Urinary bladder (tissue), 4 donors: Measurements from ENCODE around the gene CAV2. TPM values are rescaled to one million over a fixed set of nuclear protein-coding genes. Genes with fewer than 3 reads are reported as not detected.

Experiments
- DNase-seq: peaks from one replicate; pipeline ENCODE4 v3.0.0-alpha.2; 2015; ENCODE audit errors: extremely low spot score
- H3K27ac ChIP-seq: one replicate; pipeline ENCODE4 v1.5.1; 2013; ENCODE audit warnings: low read depth, mild to moderate bottlenecking, moderate library complexity
- H3K36me3 ChIP-seq: one replicate; pipeline ENCODE4 v1.6.1; 2013; ENCODE audit warnings: mild to moderate bottlenecking, moderate library complexity; ENCODE audit not compliant: insufficient read depth
- H3K4me1 ChIP-seq: one replicate; pipeline ENCODE4 v1.6.1; 2013; ENCODE audit warnings: mild to moderate bottlenecking, moderate library complexity; ENCODE audit not compliant: insufficient read depth
- H3K4me3 ChIP-seq: one replicate; pipeline ENCODE4 v1.5.1; 2013; ENCODE audit warnings: low read depth, low read length
- WGBS: extraction: QIAGEN DNeasy Blood & Tissue Kit; methylation state at CpG from one replicate; pipeline ENCODE4 v1.1.7; 2013; 5-methylcytosine and 5-hydroxymethylcytosine counted together
- polyA plus RNA-seq: library from polyadenylated mRNA; stranded (reverse); fragments of 200-250 nt; gene quantifications from one replicate; pipeline ENCODE4 v1.2.3, GENCODE V29; 2013
- total RNA-seq: library from RNA; depleted of rRNA; stranded (reverse); fragments of >200 nt; gene quantifications from one replicate; pipeline ENCODE4 v1.2.3, GENCODE V29; 2014
- donor health status: healthy with polysubstance abuse.
- donor health status: healthy.

The CAV2 gene, protein sequence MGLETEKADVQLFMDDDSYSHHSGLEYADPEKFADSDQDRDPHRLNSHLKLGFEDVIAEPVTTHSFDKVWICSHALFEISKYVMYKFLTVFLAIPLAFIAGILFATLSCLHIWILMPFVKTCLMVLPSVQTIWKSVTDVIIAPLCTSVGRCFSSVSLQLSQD
- 139 TPM for total RNA-seq
- 86.5 TPM for polyA plus RNA-seq

DNA sequence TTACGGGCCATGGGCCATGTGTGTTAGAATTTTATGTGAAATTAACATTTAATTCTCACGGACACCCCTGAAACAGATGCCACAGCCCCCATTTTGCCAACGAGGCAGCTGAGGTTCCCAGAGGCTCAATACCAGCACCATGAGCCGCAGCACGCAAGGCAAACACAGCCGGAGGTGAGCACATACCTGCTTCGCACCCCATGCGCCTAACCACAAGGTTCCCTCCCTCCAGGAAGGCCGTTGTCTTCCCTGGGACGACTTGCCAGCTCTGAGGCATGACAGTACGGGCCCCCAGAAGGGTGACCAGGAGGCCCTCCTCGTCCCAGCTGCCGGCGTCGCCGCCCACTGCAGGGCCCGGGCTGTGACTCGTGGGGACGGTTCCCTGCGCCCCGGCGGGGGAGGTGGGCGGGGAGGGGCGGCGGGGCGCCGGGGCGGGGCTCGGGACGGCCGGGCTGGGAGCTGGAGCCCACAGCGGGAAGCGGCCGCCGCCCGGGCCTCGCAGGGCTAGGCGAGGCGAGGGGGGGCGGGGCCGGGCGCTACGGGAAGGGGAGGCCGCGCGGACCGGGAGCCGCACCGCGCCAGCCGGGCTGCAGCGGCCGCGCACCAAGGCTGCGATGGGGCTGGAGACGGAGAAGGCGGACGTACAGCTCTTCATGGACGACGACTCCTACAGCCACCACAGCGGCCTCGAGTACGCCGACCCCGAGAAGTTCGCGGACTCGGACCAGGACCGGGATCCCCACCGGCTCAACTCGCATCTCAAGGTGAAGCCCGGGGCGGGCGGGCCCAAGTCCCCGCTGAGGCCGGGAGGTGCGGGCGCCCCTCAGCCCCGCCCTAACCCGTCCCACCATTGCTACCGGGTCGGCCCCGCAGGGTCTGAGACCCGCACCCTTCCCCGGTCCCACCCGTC lies at the start of gene CAV2:
TSS of gene CAV2 (plus strand) at position 571 of the 910 bp plus-strand sequence. CDS start at position 615, 44 bp downstream.
- DNase-seq, result no peak
- no peaks in the 10 kb centered on the region for H3K36me3 ChIP-seq
- peak within 1 kb of the TSS; percentile 80 for H3K27ac ChIP-seq
- peak within 1 kb of the TSS; percentile 52 for H3K4me3 ChIP-seq
- no peaks in the 10 kb centered on the region for H3K4me1 ChIP-seq
- WGBS, result 3% methylated on average over 85 of the region's 86 CpGs

DNA sequence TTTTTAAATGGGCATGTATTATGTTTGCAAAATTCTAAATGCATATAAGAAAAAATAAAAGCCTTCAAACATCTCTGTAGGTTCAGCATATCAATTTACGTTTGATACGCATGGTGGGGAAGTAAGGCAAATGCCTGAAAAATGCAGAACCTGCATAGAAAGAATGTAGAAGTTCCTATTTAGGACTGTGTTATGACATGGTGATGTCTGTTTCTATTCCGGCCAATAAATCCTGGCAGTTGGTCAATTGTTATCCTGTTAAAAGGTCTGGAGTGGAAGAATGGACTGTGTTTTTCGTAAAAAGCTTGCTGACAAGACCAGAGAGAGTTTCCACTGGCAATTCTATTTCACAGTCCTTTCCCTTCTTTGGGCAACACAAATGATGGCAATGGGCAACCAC lies 49.6 kb upstream of the CAV2 start:
- Histone ChIP-seq H3K27ac (no peak overlapping the region), H3K36me3 (no peaks in the 10 kb centered on the region), H3K4me3 (no peak overlapping the region), H3K4me1 (no peaks in the 10 kb centered on the region)
- 40% methylated on average over 4 of the region's 4 CpGs for WGBS
- DNase-seq, result no peak

DNA sequence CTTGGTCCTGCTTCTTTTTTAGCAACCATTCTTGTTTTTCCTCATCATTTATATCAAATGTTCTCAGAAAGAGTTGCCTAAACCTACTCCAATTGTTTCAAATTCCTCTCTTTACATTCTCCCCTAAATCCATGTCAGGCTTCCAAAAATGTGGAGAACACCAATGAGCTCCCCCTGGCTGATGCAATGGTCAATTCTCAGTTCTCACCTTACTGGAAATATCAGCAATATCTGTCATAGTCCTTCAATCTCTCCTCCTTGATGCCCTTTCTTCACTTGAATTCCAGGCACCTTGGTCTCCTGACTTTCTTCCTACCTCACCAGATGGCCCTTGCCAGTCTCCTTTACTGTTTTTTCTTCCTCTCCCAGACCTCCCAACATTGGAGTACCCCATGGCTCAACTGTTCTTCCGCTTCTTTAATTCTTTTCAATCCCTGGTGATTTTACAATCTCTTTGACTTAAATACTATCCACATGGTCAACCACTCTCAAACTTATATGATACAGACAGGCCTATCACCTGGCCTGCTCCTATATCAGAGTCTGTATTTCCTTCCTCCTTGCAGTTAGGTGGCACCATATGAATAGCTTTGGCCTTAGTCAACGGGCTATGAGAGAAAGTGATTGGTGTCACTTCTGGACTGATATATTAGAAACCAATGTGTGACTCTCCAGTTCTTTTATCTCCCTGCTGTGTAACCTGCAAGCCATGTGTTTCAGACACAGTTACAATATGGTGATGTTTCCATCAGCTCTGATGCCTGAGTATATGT lies 47.4 kb upstream of the CAV2 start:
- no peak for DNase-seq

DNA sequence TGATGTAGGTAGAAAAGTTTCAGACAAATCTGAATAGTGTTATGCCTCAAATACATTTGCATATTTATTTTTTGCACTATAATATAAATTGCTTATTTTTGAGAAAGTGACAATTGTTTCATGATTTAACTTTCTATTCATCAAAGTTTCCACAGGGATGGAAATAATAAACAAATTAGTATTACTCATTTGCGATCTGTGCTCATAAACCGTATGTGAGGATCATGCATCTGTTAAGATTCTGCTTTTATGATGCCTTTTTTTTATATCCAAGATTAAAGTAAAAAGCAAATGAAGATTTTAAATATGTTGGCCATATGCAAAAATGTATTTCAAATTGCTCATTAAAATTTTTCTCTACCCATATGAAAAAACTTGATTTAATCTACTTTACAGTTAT lies 45.2 kb upstream of the CAV2 start:
- no peak for DNase-seq
- Histone ChIP-seq H3K4me1 (no peaks in the 10 kb centered on the region), H3K4me3 (no peak overlapping the region), H3K27ac (no peak overlapping the region), H3K36me3 (no peaks in the 10 kb centered on the region)
- WGBS, result 75% methylated on average over 2 of the region's 2 CpGs

More for the DNA sequence above, 47.4 kb upstream of the CAV2 start:
- H3K4me1 ChIP-seq, result no peaks in the 10 kb centered on the region
- no peaks in the 10 kb centered on the region for H3K36me3 ChIP-seq
- WGBS, result 98% methylated on average over 2 of the region's 2 CpGs
- no peak overlapping the region for H3K4me3 ChIP-seq
- no peak overlapping the region for H3K27ac ChIP-seq

DNA sequence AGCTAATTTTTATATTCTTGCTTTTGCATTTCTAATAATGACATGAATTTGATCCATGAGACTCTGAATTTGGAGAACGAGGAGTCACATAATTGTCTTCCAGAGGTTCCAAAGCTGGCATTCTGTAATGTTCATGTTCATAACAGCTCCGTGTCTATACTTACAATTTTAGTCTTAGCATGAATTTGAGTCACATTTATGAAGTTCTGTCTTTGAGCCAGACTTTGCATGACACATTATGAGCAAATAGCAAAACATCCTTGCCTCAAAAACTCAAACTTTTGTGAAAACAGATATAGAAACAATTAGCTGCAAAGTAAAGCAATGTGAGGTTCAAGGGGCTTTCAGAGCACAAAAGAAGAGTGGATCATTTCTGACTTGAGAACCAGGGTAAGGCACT lies 44.5 kb upstream of the CAV2 start:
- no peaks in the 10 kb centered on the region for H3K4me1 ChIP-seq
- DNase-seq, result no peak
- no peak overlapping the region for H3K4me3 ChIP-seq
- no peak overlapping the region for H3K27ac ChIP-seq
- WGBS, result 34% methylated on average over 2 of the region's 2 CpGs
- no peaks in the 10 kb centered on the region for H3K36me3 ChIP-seq

DNA sequence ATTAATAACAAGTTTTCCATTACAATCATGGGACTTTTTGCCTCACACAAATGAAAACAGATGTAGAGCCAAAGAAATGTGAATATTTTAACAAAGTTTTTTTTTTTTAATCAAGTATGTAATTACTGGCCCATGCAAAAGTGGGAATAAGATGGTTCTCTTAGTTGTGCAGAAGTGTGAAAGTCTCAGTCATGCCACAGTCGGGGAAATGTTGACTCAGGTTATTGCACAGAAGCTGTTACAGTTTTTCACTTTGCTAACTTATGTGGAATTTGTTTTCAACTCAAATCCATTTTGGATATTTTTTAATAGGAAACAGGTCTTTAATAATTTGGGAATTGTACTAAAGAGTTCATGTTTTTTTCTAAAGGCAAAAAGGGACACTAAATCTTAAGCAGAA lies 44.0 kb upstream of the CAV2 start:
- H3K4me1 ChIP-seq, result no peaks in the 10 kb centered on the region
- WGBS, result 89% methylated on average over 1 of the region's 1 CpG
- H3K4me3 ChIP-seq, result no peak overlapping the region
- H3K36me3 ChIP-seq, result no peaks in the 10 kb centered on the region
- no peak for DNase-seq
- no peak overlapping the region for H3K27ac ChIP-seq

DNA sequence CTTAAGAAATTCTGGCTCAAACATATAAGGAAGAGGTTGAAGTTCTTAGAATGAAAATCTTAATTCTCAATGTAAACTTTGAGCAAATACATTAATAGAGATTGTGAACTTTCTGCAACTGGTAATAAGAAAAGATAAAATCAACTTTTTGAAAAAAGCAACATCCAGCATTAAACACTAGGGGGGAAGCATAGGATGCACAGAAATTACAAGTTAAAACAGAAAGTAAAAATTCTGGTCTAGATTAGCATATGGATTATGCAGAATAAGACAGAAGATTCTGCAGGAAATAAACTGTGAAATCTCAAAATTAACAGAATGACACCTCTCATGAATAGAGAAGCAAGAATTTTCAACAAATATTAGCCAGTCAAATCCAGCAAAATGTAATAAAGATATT lies 38.0 kb upstream of the CAV2 start:
- H3K36me3 ChIP-seq, result no peaks in the 10 kb centered on the region
- no peaks in the 10 kb centered on the region for H3K4me1 ChIP-seq
- no peak for DNase-seq
- H3K4me3 ChIP-seq, result no peak overlapping the region
- no peak overlapping the region for H3K27ac ChIP-seq

DNA sequence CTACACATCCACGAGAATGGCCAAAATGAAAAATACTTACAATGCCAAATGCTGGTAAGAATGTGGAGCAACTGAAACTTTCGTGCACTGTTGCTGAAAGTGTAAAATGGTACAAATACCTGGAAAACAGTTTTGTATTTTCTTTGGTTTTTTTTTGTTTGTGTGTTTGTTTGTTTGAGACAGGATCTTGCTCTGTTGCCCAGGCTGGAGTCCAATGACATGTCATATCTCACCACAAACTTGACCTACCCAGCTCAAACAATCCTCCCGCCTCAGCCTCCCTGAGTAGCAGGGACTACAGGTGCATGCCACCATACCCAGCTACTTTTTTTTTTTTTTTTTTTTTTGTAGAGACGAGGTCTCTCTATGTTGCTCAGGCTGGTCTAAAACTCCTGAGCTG lies 35.6 kb upstream of the CAV2 start:
- no peak overlapping the region for H3K4me3 ChIP-seq
- no peaks in the 10 kb centered on the region for H3K36me3 ChIP-seq
- no peak for DNase-seq
- 94% methylated on average over 4 of the region's 4 CpGs for WGBS
- no peaks in the 10 kb centered on the region for H3K4me1 ChIP-seq
- no peak overlapping the region for H3K27ac ChIP-seq

DNA sequence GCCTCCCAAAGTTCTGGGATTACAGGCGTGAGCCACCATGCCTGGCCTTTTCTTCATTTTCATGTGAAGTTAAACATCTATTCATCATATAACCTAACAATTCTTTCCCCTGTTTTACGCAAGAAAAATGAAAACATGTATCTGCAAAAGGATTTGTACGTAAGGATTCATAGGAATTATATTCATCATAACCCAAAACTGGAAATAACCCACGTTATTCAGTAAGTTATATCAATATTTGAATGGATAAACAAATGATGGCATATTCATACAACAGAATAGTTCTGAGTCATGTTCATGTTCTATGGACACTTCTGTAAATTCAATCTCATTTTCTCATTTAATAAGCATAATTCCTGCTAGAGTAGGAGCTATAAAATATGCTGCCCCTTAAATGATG lies 35.2 kb upstream of the CAV2 start:
- DNase-seq, result no peak
- Histone ChIP-seq H3K4me1 (no peaks in the 10 kb centered on the region), H3K36me3 (no peaks in the 10 kb centered on the region), H3K4me3 (no peak overlapping the region), H3K27ac (no peak overlapping the region)
- 90% methylated on average over 4 of the region's 4 CpGs for WGBS

DNA sequence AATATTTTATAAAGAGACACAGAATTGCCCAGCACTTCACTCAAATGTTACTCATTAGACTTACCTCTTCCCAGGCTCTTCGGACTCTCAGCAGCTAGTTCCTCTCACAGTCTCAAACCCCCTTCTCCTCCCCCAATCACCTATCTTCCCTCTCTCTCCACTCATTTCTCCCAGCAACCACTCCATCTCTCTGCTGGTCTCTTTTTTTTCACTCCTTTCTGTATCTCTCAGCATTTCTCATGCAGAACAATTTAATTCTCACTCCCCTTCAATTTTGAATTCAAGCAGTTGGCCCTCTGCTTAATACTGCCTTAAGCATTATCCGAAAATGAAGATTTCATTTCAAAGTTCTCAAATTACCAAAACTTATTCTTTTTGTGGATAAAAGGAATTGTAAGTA lies 34.4 kb upstream of the CAV2 start:
- 96% methylated on average over 2 of the region's 2 CpGs for WGBS
- no peak overlapping the region for H3K27ac ChIP-seq
- H3K4me1 ChIP-seq, result no peaks in the 10 kb centered on the region
- no peak for DNase-seq
- no peaks in the 10 kb centered on the region for H3K36me3 ChIP-seq
- no peak overlapping the region for H3K4me3 ChIP-seq

DNA sequence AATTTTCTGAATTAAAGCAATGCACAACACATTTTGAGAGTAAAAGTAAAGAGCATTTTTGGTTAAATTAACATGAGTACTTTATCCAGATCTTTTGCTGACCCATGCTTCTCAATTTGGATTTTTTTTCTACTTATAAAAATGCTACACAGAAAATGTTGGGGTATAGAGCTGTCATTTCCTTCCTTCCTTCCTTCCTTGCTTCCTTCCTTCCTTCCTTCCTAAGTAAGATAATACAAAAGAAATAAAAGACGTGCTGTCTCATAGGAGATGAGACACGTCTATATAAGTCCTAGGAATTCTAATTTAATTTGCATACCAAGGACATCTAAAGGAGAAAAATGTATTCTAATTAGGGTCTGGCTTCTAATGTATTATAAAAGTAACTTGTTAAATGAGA lies 31.0 kb upstream of the CAV2 start:
- H3K27ac ChIP-seq, result no peak overlapping the region
- H3K4me1 ChIP-seq, result no peaks in the 10 kb centered on the region
- 81% methylated on average over 2 of the region's 2 CpGs for WGBS
- no peaks in the 10 kb centered on the region for H3K36me3 ChIP-seq
- H3K4me3 ChIP-seq, result no peak overlapping the region
- DNase-seq, result no peak

DNA sequence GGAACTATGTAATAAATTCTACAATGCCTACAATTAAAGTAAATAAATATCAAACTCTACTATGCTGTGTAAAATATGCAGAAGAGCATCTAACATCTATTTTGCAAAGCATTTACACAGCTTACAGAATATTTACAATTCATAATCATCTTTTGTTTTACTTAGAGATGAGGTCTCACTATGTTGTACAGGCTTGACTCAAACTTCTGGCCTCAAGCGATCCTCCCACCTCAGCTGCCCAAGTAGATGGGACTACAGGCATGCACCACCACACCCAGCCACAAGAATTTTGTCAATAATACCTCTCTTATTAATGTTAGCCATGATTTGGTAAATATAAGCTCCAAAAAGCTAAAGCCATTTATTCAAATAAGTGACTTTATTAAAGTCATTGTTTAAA lies 21.9 kb upstream of the CAV2 start:
- DNase-seq, result no peak
- no peaks in the 10 kb centered on the region for H3K4me1 ChIP-seq
- no peak overlapping the region for H3K4me3 ChIP-seq
- H3K27ac ChIP-seq, result no peak overlapping the region
- no peaks in the 10 kb centered on the region for H3K36me3 ChIP-seq
- WGBS, result 100% methylated on average over 1 of the region's 1 CpG

DNA sequence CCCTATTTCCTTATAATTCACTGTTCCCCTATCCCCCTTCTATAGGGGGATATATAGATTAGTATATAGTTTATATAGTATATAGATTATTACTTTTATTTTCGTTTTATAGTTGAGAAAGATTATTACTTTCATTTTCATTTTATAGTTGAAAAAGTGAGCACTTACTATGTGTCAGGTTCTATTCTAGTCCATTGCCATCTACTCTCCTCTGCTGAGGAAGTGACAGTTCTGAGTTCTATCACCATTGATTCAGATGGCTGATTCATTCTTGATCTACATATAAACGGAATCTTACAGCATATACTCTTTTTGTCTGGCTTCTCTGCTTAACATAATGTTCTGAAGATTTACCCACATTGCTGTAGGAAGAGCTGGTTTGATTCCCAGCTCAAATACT lies 20.7 kb upstream of the CAV2 start:
- H3K4me1 ChIP-seq, result no peaks in the 10 kb centered on the region

More for the DNA sequence above, 20.7 kb upstream of the CAV2 start:
- no peaks in the 10 kb centered on the region for H3K36me3 ChIP-seq
- WGBS, result 77% methylated on average over 2 of the region's 2 CpGs
- no peak overlapping the region for H3K27ac ChIP-seq
- DNase-seq, result no peak
- no peak overlapping the region for H3K4me3 ChIP-seq
